K562 (cell line): ENCODE data around the gene GNG3. TPM values are rescaled to one million over a fixed set of nuclear protein-coding genes. Genes with fewer than 3 reads are reported as not detected.

Source experiments
- C11orf30 ChIP-seq: fragments of 450-650 bp; IDR thresholded peaks from 2 replicates; pipeline ENCODE4 v1.6.1; 2016; ENCODE audit warnings: low read depth, mild to moderate bottlenecking
- EGR1 ChIP-seq: fragments of 450-650 bp; conservative IDR thresholded peaks from 2 replicates; pipeline ENCODE4 v1.6.1; 2017; ENCODE audit warnings: mild to moderate bottlenecking
- ELF2 ChIP-seq: fragments of 250-450 bp; sonication (Bioruptor Pico); IDR thresholded peaks from 2 replicates; pipeline ENCODE4 v1.5.0; 2021; ENCODE audit warnings: mild to moderate bottlenecking
- ILF3 ChIP-seq: fragments of 450-650 bp; IDR thresholded peaks from 2 replicates; pipeline ENCODE4 v1.6.1; 2018; ENCODE audit warnings: antibody characterized with exemption, mild to moderate bottlenecking, moderate library complexity, borderline replicate concordance
- LEF1 ChIP-seq: fragments of 450-650 bp; IDR thresholded peaks from 2 replicates; pipeline ENCODE4 v1.6.1; 2016; ENCODE audit warnings: mild to moderate bottlenecking
- MTA3 ChIP-seq: fragments of 450-650 bp; formaldehyde crosslinking; IDR thresholded peaks from 2 replicates; pipeline ENCODE4 v1.6.1; 2017; ENCODE audit warnings: mild to moderate bottlenecking, borderline replicate concordance
- NUFIP1 ChIP-seq: fragments of 450-650 bp; IDR thresholded peaks from 2 replicates; pipeline ENCODE4 v1.6.1; 2018; ENCODE audit not compliant: partially characterized antibody
- PHF20 ChIP-seq: fragments of 450-650 bp; IDR thresholded peaks from 2 replicates; pipeline ENCODE4 v1.6.1; 2018; ENCODE audit not compliant: partially characterized antibody
- PHF8 ChIP-seq: fragments of 200-600 bp; sonication (generic); IDR thresholded peaks from 2 replicates; pipeline ENCODE4 v1.6.1; 2012; ENCODE audit warnings: mixed run types, mild to moderate bottlenecking, inconsistent platforms, low read length, moderate library complexity, borderline replicate concordance
- SRSF3 ChIP-seq: fragments of 200-400 bp; formaldehyde crosslinking; IDR thresholded peaks from 2 replicates; pipeline ENCODE4 v1.6.1; 2016; ENCODE audit warnings: mild to moderate bottlenecking, low read length, moderate library complexity; ENCODE audit not compliant: insufficient read depth
- STAT5B ChIP-seq: fragments of 250-450 bp; sonication (Bioruptor Pico); IDR thresholded peaks from 2 replicates; pipeline ENCODE4 v1.8.0; 2021; ENCODE audit warnings: mild to moderate bottlenecking, inconsistent platforms
- TEAD4 ChIP-seq, 2 experiments: sonication (generic) in 1 of 2; formaldehyde crosslinking in 1 of 2; IDR thresholded peaks; 2 replicates each; pipeline versions ENCODE4 v1.6.1 to v1.8.0; 2012 to 2022; ENCODE audit warnings: borderline replicate concordance in 1 of 2, inconsistent platforms in 1 of 2, low read length in 1 of 2, mild to moderate bottlenecking in 1 of 2, missing genetic modification reagents in 1 of 2
- ZNF696 ChIP-seq: fragments of 250-450 bp; sonication (Bioruptor Pico); conservative IDR thresholded peaks from 2 replicates; pipeline ENCODE4 v1.4.0; 2020; ENCODE audit warnings: mild to moderate bottlenecking, moderate library complexity
- polyA plus RNA-seq, 8 experiments: library from polyadenylated mRNA; depleted of rRNA in 4 of 8; stranded (reverse) in 5 of 8; unstranded in 3 of 8; fragments of >200 nt; fragmentation: Nextera tagmentation in 2 of 8; fragmentation: Illumina TruSeq in 1 of 8; extraction: Ambion mirVana in 2 of 8; extraction: Trizol in 1 of 8; gene quantifications; 2 replicates each; pipeline versions ENCODE4 v1.2.1 to v1.2.3, GENCODE V29; 2011 to 2014; ENCODE audit warnings: inconsistent platforms in 1 of 8, missing spikeins in 1 of 8
- total RNA-seq, 7 experiments: library from RNA; depleted of rRNA in 6 of 7; stranded (reverse); fragments of >200 nt in 6 of 7; fragmentation: Illumina TruSeq in 2 of 7; extraction: Trizol in 2 of 7; gene quantifications; 2 replicates each; pipeline versions ENCODE4 v1.2.1 to v1.2.3, GENCODE V29; 2011 to 2021; ENCODE audit warnings: low replicate concordance in 1 of 7
- TF ChIP-seq, protein P1 (sequence below): sonication (generic); formaldehyde crosslinking; IDR thresholded peaks from 2 replicates; pipeline ENCODE4 v1.8.1; 2023; ENCODE audit warnings: mild to moderate bottlenecking, missing genetic modification reagents
- TF ChIP-seq, protein P2 (sequence below), 3 experiments: IDR thresholded peaks in 2 of 3; conservative IDR thresholded peaks in 1 of 3; 2 replicates each; pipeline ENCODE4 v1.5.1; 2011 to 2012; ENCODE audit warnings: low read length in 3 of 3, mild to moderate bottlenecking in 3 of 3, control low read depth in 2 of 3, improper control_type of control experiment in 1 of 3, inconsistent platforms in 1 of 3, low read depth in 1 of 3, mixed read lengths in 1 of 3, moderate library complexity in 1 of 3; ENCODE audit not compliant: insufficient read depth in 2 of 3
- TF ChIP-seq, protein P3 (sequence below), 3 experiments: fragments of 200-800 bp in 1 of 3; sonication (Bioruptor generic) in 1 of 3; sonication (generic) in 1 of 3; formaldehyde crosslinking in 1 of 3; IDR thresholded peaks; 2 replicates each; pipeline versions ENCODE4 v1.6.1 to v1.8.0; 2016 to 2022; ENCODE audit warnings: mild to moderate bottlenecking in 2 of 3, missing compliant biosample characterization in 2 of 3, missing genetic modification characterization in 2 of 3, missing genetic modification reagents in 1 of 3
- TF ChIP-seq, protein P4 (sequence below), 2 experiments: fragments of 450-650 bp in 1 of 2; sonication (generic) in 1 of 2; formaldehyde crosslinking in 1 of 2; IDR thresholded peaks in 1 of 2; conservative IDR thresholded peaks in 1 of 2; 2 replicates each; pipeline versions ENCODE4 v1.6.1 to v1.8.1; 2016 to 2023; ENCODE audit warnings: mild to moderate bottlenecking in 2 of 2, moderate library complexity in 2 of 2, inconsistent platforms in 1 of 2, missing genetic modification reagents in 1 of 2
- TF ChIP-seq, protein P5 (sequence below): fragments of 450-650 bp; formaldehyde crosslinking; IDR thresholded peaks from 2 replicates; pipeline ENCODE4 v1.4.0; 2020; ENCODE audit warnings: mild to moderate bottlenecking, moderate library complexity

Gene GNG3
- total and polyA plus RNA-seq, 9 of the 15 experiments (the other 6 are each of a cell fraction or from before 2014, with no cell fraction given): 0.07 TPM; not detected in 8

DNA sequence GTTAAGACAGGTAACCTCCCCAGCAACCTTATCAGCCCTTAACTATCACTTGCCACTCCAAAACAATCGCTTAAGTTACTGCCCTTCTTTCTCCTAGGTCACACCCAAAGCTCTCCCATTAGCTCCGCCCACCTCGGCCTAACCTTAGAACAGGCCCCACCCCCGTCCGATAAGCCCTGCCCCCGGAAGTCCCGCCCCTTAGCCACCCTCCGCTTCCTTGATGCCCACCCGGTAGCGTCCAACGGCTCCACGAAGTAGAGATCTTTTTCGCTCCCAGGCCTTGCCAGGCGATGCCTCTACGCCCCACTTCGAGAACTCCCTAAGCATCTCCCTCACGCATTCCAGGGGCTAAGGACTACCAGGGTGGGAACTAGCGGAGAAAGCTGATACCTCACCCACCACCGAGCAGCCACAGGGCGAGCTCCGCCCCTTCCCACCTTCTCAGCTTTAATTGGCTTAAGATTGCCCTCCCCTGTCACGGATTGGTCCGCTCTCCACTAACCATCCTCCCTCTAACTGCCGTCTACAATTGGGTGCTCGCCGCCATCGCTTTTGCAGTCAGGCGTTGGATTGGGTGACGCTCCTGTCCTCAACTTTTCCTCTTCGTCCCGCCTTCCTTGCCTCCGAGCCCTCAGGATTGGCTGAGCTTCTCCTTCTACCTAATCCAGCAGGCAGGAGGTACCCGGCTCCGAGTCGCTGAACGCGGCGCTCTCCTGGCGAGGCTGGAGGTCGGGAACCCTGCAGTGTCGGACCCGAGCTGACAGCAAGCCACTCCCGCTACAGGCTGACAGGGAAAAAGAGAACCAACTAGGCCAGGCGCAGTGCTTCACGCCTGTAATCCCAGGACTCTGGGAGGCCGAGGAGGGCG, 46.5 kb downstream of the GNG3 start, which contains the start of gene ZBTB3 (continued):
- TF ChIP-seq PHF20 (peak; percentile 84), TEAD4 (IDR thresholded peaks at IDR 0.05; ENCODE audit: low read length) (no peak), TEAD4 (CRISPR knock-in tag; IDR thresholded peaks at IDR 0.05; ENCODE audit: borderline replicate concordance) (no peak), ELF2 (peak; percentile 38; the same call in 1 of the 2 replicates), MTA3 (peak; percentile 82; the same call in 1 of the 2 replicates), LEF1 (no peak), NUFIP1 (no peak), STAT5B (CRISPR knock-in tag) (no peak), PHF8 (peak; percentile 93; the same call in 1 of the 2 replicates), ILF3 (no peak), C11orf30 (peak; percentile 85), SRSF3 (no peak), ZNF696 (CRISPR knock-in tag) (no peak), EGR1 (peak; percentile 58)
- TF ChIP-seq, protein P1, sequence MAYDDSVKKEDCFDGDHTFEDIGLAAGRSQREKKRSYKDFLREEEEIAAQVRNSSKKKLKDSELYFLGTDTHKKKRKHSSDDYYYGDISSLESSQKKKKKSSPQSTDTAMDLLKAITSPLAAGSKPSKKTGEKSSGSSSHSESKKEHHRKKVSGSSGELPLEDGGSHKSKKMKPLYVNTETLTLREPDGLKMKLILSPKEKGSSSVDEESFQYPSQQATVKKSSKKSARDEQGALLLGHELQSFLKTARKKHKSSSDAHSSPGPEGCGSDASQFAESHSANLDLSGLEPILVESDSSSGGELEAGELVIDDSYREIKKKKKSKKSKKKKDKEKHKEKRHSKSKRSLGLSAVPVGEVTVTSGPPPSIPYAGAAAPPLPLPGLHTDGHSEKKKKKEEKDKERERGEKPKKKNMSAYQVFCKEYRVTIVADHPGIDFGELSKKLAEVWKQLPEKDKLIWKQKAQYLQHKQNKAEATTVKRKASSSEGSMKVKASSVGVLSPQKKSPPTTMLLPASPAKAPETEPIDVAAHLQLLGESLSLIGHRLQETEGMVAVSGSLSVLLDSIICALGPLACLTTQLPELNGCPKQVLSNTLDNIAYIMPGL (CRISPR knock-in tag): peak; percentile 67; the same call in 1 of the 2 replicates
- TF ChIP-seq, protein P2, sequence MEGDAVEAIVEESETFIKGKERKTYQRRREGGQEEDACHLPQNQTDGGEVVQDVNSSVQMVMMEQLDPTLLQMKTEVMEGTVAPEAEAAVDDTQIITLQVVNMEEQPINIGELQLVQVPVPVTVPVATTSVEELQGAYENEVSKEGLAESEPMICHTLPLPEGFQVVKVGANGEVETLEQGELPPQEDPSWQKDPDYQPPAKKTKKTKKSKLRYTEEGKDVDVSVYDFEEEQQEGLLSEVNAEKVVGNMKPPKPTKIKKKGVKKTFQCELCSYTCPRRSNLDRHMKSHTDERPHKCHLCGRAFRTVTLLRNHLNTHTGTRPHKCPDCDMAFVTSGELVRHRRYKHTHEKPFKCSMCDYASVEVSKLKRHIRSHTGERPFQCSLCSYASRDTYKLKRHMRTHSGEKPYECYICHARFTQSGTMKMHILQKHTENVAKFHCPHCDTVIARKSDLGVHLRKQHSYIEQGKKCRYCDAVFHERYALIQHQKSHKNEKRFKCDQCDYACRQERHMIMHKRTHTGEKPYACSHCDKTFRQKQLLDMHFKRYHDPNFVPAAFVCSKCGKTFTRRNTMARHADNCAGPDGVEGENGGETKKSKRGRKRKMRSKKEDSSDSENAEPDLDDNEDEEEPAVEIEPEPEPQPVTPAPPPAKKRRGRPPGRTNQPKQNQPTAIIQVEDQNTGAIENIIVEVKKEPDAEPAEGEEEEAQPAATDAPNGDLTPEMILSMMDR (IDR thresholded peaks at IDR 0.05 in 2 of 3, conservative IDR thresholded peaks at IDR 0.05 in 1 of 3; ENCODE audit: insufficient read depth in 2 of 3, low read depth in 1 of 3, low read length in 3 of 3): peak in 1 of 3 experiments; percentile 1; a peak in 1 of 6 replicates
- TF ChIP-seq, protein P3, sequence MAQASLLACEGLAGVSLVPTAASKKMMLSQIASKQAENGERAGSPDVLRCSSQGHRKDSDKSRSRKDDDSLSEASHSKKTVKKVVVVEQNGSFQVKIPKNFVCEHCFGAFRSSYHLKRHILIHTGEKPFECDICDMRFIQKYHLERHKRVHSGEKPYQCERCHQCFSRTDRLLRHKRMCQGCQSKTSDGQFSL (CRISPR knock-in tag; IDR thresholded peaks at IDR 0.05): peak; percentile 13; the same call in 1 of the 2 replicates
- TF ChIP-seq, protein P3 (tag; IDR thresholded peaks at IDR 0.05): no peak
- TF ChIP-seq, protein P4, sequence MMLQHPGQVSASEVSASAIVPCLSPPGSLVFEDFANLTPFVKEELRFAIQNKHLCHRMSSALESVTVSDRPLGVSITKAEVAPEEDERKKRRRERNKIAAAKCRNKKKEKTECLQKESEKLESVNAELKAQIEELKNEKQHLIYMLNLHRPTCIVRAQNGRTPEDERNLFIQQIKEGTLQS (IDR thresholded peaks at IDR 0.05): no peak
- TF ChIP-seq, protein P4 (CRISPR knock-in tag; conservative IDR thresholded peaks at IDR 0.05): no peak
- TF ChIP-seq, protein P5, sequence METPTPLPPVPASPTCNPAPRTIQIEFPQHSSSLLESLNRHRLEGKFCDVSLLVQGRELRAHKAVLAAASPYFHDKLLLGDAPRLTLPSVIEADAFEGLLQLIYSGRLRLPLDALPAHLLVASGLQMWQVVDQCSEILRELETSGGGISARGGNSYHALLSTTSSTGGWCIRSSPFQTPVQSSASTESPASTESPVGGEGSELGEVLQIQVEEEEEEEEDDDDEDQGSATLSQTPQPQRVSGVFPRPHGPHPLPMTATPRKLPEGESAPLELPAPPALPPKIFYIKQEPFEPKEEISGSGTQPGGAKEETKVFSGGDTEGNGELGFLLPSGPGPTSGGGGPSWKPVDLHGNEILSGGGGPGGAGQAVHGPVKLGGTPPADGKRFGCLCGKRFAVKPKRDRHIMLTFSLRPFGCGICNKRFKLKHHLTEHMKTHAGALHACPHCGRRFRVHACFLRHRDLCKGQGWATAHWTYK (CRISPR knock-in tag): 0 out of 2 replicates have a peak, but pooled peaks have one; percentile 39
